Endothelial cell of hepatic sinusoid (primary cell): ENCODE data around the gene S100A6.

ENCODE experiments used
- in situ Hi-C: cut with HindIII; loops from 2 replicates; pipeline ENCODE4 v1.10.0; 2017; ENCODE audit warnings: low sequenced_read_pairs

S100A6 gene

GRCh38 chr1:153507926-153508583 lies 27.7 kb downstream of the S100A6 start:
- in situ Hi-C loops = loop anchor here (10.0 kb wide), 1 partner anchor 67 kb away; no protein-coding TSS in a partner anchor

GRCh38 chr1:153506831-153507413 lies 28.9 kb downstream of the S100A6 start:
- in situ Hi-C loops = loop anchor here (10.0 kb wide), 1 partner anchor 68 kb away; no protein-coding TSS in a partner anchor

- in situ Hi-C loops = loop anchor here (10.0 kb wide), 1 partner anchor 68 kb away; no protein-coding TSS in a partner anchor
These were observed 29.4 kb downstream of the S100A6 start for GRCh38 chr1:153506386-153506785.

GRCh38 chr1:153505576-153505975 lies 30.2 kb downstream of the S100A6 start:
- in situ Hi-C loops = loop anchor here (10.0 kb wide), 1 partner anchor 69 kb away; no protein-coding TSS in a partner anchor

GRCh38 chr1:153503766-153504165 lies 32.0 kb downstream of the S100A6 start:
- in situ Hi-C loops = loop anchor here (10.0 kb wide), 1 partner anchor 71 kb away; no protein-coding TSS in a partner anchor

GRCh38 chr1:153498746-153499145 lies 37.0 kb downstream of the S100A6 start:
- in situ Hi-C loops = no loop called here

GRCh38 chr1:153495536-153495935 lies 40.3 kb downstream of the S100A6 start:
- in situ Hi-C loops = no loop called here

GRCh38 chr1:153494976-153495535 lies 40.7 kb downstream of the S100A6 start:
- in situ Hi-C loops = loop anchor here (5.0 kb wide), 1 partner anchor 138 kb away; the partner anchor contains the start of gene S100A9

GRCh38 chr1:153493343-153493960 lies 42.3 kb downstream of the S100A6 start:
- in situ Hi-C loops = loop anchor here (5.0 kb wide), 1 partner anchor 136 kb away; the partner anchor contains the start of gene S100A9

GRCh38 chr1:153490272-153491051 lies 45.3 kb downstream of the S100A6 start:
- in situ Hi-C loops = loop anchor here (5.0 kb wide), 1 partner anchor 133 kb away; the partner anchor contains the start of gene S100A9

GRCh38 chr1:153488731-153489130 lies 47.1 kb downstream of the S100A6 start:
- in situ Hi-C loops = no loop called here

- in situ Hi-C loops = no loop called here
These were observed 48.1 kb downstream of the S100A6 start for GRCh38 chr1:153487707-153488106.

GRCh38 chr1:153485863-153486262 lies 49.9 kb downstream of the S100A6 start:
- in situ Hi-C loops = no loop called here
